Measurements from ENCODE around the gene CPPED1. TPM values are rescaled to one million over a fixed set of nuclear protein-coding genes. Genes with fewer than 3 reads are reported as not detected.

The CPPED1 gene
- total RNA-seq, result 10 to 100 TPM; 22.8 to 29.1 TPM

GRCh38 chr16:12803203-12804093 is at the start of gene CPPED1:
TSS of gene CPPED1 (minus strand) at chr16:12803887. CDS start at chr16:12803776, 111 bp downstream.
- Histone ChIP-seq H3K36me3 (no peaks in the 10 kb centered on the region), H3K9ac (ENCODE audit: low read depth in 2 of 2, low read length in 2 of 2) (peak within 1 kb of the TSS; percentile 64 to 78), H3K27me3 (no peaks in the 10 kb centered on the region), H3K9me3 (no peaks in the 10 kb centered on the region), H3K4me1 (peaks cover 3% of the 10 kb centered on the region), H3K4me3 (peak within 1 kb of the TSS; percentile 52), H3K27ac (peak within 1 kb of the TSS; percentile 77)
- peak; percentile 93 for DNase-seq
- no peak for TF ChIP-seq CTCF (IDR thresholded peaks at IDR 0.05)
- intact Hi-C loops (cut with DNase I), result no loop called here

GRCh38 chr16:12850186-12850585 is 46.5 kb upstream of the CPPED1 start:
- H3K27ac ChIP-seq, result no peak overlapping the region
- TF ChIP-seq CTCF (IDR thresholded peaks at IDR 0.05), result no peak
- no peaks in the 10 kb centered on the region for H3K4me1 ChIP-seq
- no peak overlapping the region for H3K9ac ChIP-seq (ENCODE audit: low read depth in 2 of 2, low read length in 2 of 2)
- no peaks in the 10 kb centered on the region for H3K9me3 ChIP-seq
- intact Hi-C loops (cut with DNase I), result no loop called here
- H3K4me3 ChIP-seq, result no peak overlapping the region
- H3K27me3 ChIP-seq, result no peaks in the 10 kb centered on the region
- no peaks in the 10 kb centered on the region for H3K36me3 ChIP-seq
- no peak for DNase-seq

GRCh38 chr16:12846592-12846991 is 42.9 kb upstream of the CPPED1 start:
- Histone ChIP-seq H3K27me3 (no peaks in the 10 kb centered on the region), H3K36me3 (no peaks in the 10 kb centered on the region), H3K4me1 (no peaks in the 10 kb centered on the region), H3K9me3 (no peaks in the 10 kb centered on the region), H3K9ac (ENCODE audit: low read depth in 2 of 2, low read length in 2 of 2) (no peak overlapping the region), H3K4me3 (no peak overlapping the region), H3K27ac (no peak overlapping the region)
- intact Hi-C loops (cut with DNase I), result no loop called here
- TF ChIP-seq CTCF (IDR thresholded peaks at IDR 0.05), result no peak
- no peak for DNase-seq

GRCh38 chr16:12845282-12845681 is 41.6 kb upstream of the CPPED1 start:
- no peak overlapping the region for H3K9ac ChIP-seq (ENCODE audit: low read depth in 2 of 2, low read length in 2 of 2)
- H3K9me3 ChIP-seq, result no peaks in the 10 kb centered on the region
- no peaks in the 10 kb centered on the region for H3K4me1 ChIP-seq
- no peak overlapping the region for H3K27ac ChIP-seq
- no peak for TF ChIP-seq CTCF (IDR thresholded peaks at IDR 0.05)
- intact Hi-C loops (cut with DNase I), result no loop called here
- no peaks in the 10 kb centered on the region for H3K27me3 ChIP-seq
- no peaks in the 10 kb centered on the region for H3K36me3 ChIP-seq
- DNase-seq, result no peak
- H3K4me3 ChIP-seq, result no peak overlapping the region

GRCh38 chr16:12837756-12838155 is 34.1 kb upstream of the CPPED1 start:
- no peak overlapping the region for H3K9ac ChIP-seq (ENCODE audit: low read depth in 2 of 2, low read length in 2 of 2)
- TF ChIP-seq CTCF (IDR thresholded peaks at IDR 0.05), result no peak
- no peaks in the 10 kb centered on the region for H3K4me1 ChIP-seq
- H3K4me3 ChIP-seq, result no peak overlapping the region
- H3K27me3 ChIP-seq, result no peaks in the 10 kb centered on the region
- intact Hi-C loops (cut with DNase I), result no loop called here
- no peak for DNase-seq
- H3K36me3 ChIP-seq, result no peaks in the 10 kb centered on the region
- no peaks in the 10 kb centered on the region for H3K9me3 ChIP-seq
- no peak overlapping the region for H3K27ac ChIP-seq

Data from colonic mucosa (tissue), 4 donors.